NCI-H446 treated with DMSO at 0.1 percent for 48 hours (cell line): ENCODE measurements around the gene GNG7.
A peak's percentile ranks its signal among the peaks of the same experiment; 100 is the strongest.
"Not testable (repeated sequence)": the region's sequence is repeated elsewhere in the genome, so short reads cannot be mapped to it uniquely, and the experiment has no call there.

Experiments
- DNase-seq: peaks from one replicate; lab custom pipeline; 2025; lab: John Stamatoyannopoulos, UW

Gene GNG7

GRCh38 chr19:2602391-2603181 lies 99.9 kb downstream of the GNG7 start:
- peak; percentile 34 for DNase-seq

- no peak for DNase-seq
These were observed 101.3 kb downstream of the GNG7 start for GRCh38 chr19:2600914-2601870.

GRCh38 chr19:2594319-2594718 lies 108.2 kb downstream of the GNG7 start:
- DNase-seq = no peak

- no peak for DNase-seq
These were observed 109.7 kb downstream of the GNG7 start for GRCh38 chr19:2592824-2593223.

GRCh38 chr19:2591537-2592291 lies 110.8 kb downstream of the GNG7 start:
- no peak for DNase-seq

GRCh38 chr19:2590630-2591399 lies 111.7 kb downstream of the GNG7 start:
- DNase-seq = no peak

- no peak for DNase-seq
These were observed 113.1 kb downstream of the GNG7 start for GRCh38 chr19:2589441-2589840.

- no peak for DNase-seq
These were observed 114.3 kb downstream of the GNG7 start for GRCh38 chr19:2588081-2588777.

GRCh38 chr19:2587001-2587719 lies 115.3 kb downstream of the GNG7 start:
- DNase-seq = no peak

- DNase-seq = no peak
These were observed 116.3 kb downstream of the GNG7 start for GRCh38 chr19:2586196-2586595.

GRCh38 chr19:2584002-2584401 lies 118.5 kb downstream of the GNG7 start:
- DNase-seq = no peak

- no peak for DNase-seq
These were observed 119.2 kb downstream of the GNG7 start for GRCh38 chr19:2582984-2583956.

GRCh38 chr19:2580396-2580795 lies 122.1 kb downstream of the GNG7 start:
- DNase-seq = not testable (repeated sequence)

GRCh38 chr19:2579678-2580280 lies 122.7 kb downstream of the GNG7 start:
- DNase-seq = no peak

- peak; percentile 5 for DNase-seq
These were observed 123.4 kb downstream of the GNG7 start for GRCh38 chr19:2578901-2579677.

- DNase-seq = no peak
These were observed 124.1 kb downstream of the GNG7 start for GRCh38 chr19:2578391-2578890.

GRCh38 chr19:2577722-2578335 lies 124.7 kb downstream of the GNG7 start:
- no peak for DNase-seq
